Stimulated activated CD4-positive, alpha-beta T cell treated with anti-CD3 and anti-CD28 coated beads, Interleukin-12 subunit alpha, Interleukin-12 subunit beta, amount 100 ng/mL, for 24 hours (primary cell): Measurements from ENCODE around the gene PATE2.

ENCODE experiments used
- DNase-seq, 2 experiments: peaks; one replicate each; pipeline ENCODE4 v3.0.0-alpha.2; 2020; ENCODE audit warnings: low read depth in 2 of 2

Gene PATE2

DNA sequence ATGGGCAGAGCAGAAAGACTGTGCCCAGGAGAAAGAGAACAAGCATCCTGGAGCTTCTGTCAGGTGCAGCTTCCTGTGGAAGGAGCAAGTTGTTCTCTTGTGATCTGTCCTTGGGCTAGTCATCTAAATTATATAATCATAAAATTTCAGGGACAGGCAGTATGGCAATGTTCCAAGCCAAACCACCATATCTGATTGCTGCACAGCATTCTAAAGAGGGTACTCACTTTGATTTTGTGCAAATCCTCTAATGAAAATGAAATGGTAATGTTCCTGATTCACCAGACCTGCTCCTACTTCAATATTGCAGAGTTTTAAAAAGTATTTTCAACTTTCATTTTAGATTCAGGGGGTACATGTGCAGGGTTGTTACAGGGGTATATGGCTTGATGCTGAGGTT is at the start of gene PATE2:
Gene PATE2 (minus strand): TSS at position 101 of the 400 bp plus-strand sequence. CDS start 55 bp downstream, at position 46.
- no peak for DNase-seq

DNA sequence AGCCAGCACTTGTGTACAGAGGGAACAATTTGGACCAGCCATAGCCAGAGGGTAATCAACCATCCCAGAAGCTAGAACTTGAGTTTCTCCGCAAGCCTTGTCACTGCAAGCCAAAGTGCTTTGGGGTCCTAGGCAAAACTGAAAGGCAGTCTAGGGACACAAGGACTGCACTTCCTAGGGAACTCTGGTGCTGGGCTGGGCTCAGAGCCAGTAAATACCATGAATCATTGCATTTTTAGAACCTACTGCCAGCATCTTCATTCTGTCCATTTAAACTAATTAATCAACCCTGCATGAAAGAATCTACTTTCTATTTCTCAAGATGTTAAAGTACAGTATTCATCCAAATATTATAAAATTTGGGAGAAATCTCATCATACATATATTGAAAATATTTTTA is 29.3 kb upstream of the PATE2 start:
- DNase-seq: no peak

DNA sequence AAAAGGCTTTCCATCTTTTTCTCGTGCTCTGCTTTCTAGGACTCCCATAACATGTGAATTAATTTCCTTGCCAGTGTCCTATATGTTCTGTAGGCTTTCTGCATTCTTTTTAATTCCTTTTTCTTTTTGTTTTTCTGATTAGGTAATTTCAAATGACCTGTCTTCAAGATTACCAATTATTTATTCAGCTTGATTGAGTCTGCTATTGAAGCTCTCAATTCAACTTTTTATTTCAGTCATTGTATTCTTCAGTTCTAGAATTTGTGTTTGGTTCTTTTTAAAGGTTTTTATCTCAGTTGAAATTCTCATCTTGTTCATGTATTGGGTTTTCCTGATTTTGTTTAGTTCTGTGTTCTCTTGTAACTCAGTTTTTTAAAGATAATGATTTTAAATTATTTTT is 23.8 kb upstream of the PATE2 start:
- no peak for DNase-seq

DNA sequence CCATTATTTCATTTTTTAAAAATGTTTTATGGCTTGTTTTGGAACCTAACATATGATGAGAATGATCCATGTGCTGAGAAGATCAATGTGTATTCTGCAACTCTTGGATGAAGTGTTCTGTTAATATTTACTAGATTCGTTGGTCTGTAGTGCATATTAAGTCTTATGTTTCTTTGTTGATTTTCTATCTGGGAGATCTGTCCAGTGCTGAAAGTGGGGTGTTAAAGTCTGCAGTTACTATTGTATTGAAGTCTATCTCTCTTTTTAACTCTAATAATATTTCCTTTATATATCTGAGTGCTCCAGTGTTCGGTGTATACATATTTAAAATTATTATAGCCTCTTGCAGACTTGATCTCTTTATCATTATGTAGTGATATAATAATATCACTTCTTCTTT is 21.2 kb upstream of the PATE2 start:
- no peak for DNase-seq

DNA sequence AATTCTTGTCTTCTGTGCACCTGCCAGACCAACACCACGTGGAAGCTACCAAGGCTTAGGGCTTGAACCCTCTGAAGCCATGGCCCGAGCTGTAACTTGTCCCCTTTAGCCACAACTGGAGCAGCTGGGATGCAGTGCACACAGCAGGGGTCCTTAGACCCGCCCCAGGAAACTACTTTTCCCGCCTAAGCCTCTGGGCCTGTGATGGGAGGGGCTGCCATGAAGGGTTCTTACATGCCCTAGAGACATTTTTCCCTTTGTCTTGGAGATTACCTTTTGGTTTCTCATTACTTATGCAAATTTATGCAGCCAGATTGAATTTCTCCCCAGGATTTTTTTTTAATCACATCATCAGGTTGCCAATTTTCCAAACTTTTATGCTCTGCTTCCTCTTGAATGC is 19.0 kb upstream of the PATE2 start:
- DNase-seq: no peak

DNA sequence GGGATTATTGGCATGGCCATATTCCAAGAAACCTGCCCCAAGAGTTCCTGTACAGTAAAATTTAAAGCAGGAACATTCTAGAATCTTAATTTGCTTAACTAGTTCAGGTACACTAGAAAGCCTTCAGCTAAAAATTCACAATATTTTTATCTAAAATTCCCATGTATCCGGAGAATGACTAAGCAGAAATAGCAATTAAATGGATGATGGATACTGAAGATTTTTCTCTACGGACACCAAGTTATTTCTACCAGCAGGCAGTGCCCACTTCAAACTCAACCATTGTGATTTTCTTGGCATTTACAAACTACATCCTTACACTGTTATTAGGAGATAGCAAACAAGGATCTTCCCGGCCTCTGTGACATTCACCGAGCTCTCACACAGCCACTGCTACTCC is 12.2 kb upstream of the PATE2 start:
- no peak for DNase-seq

DNA sequence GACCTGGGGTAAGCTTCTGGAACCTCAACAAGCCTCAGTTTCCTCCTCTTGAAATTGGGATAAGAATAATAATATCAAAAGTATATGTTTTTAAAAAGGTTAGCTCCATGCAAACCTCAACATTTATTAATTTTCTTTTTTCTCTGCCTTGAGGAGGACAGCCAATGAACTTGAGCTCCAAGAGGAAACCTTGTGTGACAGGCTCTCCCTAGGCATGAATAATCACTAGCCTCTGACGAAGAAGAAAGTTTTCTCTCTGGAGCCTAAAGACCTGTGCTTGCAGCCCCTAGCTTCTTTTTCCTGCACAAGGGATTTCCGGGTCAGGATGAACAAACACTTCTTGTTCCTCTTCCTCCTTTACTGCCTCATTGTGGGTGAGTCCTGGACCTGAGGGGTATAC is 9.2 kb upstream of the PATE2 start, which contains the start of gene PATE3:
Gene PATE3 (plus strand): TSS at position 301 of the 400 bp plus-strand sequence. CDS start 25 bp downstream, at position 326.
- DNase-seq: no peak

DNA sequence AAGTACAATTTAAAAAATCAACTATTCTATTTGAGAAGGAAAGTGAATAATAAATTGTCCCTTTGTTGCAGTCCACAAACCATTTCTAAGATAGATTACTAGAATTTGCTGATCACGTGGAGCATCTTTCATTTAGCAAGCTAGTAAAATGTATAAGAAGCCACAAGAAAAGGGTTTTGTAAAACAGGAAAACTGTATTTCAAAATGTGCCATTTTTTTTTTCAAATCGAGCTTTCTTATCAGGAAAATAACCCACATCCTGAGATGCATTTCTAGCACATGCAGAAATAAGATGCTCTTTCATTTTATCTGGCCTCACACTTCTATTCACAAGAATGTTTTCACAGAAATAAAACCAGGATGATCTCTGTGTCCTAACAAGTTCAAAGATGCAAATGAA is 6.0 kb upstream of the PATE2 start:
- no peak for DNase-seq

DNA sequence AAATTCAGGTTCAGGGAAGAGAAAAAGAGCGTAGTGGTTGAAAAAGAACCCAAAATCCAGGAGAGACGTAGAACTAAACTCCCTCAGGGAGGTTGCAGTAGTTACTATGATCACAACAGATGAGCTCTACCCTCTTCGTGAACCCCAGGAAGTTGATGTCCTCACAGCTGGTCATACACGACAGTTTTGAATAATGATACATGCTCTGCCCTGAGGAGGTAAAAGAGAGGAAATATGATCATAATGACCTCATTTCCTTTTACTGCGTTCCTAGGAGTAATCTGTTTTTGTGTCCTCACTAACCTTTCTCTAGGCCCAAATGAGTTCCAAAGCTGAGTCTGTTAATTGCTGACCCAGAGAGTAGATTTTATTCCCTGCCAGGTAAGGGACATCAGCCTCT is 1.3 kb downstream of the PATE2 start:
- DNase-seq: no peak

DNA sequence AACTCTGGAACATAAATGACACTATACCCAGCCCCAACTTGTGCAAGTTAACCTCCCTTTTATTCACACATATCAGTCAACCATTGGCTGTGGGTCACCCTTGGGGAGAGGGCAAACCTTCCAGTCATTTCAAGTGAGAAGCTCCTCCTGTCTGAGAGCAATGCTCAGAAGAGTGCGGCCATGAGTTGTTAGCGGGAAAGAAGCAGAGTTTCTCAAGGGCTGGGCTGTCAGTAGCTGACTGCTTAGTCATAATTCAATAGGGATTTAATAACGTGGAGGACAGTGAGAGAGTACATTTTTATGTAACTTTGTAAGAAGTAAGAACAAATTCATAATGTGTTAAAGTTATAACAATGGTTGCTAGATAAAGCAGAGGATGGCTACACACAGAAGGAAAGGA is 5.1 kb downstream of the PATE2 start:
- no peak for DNase-seq

DNA sequence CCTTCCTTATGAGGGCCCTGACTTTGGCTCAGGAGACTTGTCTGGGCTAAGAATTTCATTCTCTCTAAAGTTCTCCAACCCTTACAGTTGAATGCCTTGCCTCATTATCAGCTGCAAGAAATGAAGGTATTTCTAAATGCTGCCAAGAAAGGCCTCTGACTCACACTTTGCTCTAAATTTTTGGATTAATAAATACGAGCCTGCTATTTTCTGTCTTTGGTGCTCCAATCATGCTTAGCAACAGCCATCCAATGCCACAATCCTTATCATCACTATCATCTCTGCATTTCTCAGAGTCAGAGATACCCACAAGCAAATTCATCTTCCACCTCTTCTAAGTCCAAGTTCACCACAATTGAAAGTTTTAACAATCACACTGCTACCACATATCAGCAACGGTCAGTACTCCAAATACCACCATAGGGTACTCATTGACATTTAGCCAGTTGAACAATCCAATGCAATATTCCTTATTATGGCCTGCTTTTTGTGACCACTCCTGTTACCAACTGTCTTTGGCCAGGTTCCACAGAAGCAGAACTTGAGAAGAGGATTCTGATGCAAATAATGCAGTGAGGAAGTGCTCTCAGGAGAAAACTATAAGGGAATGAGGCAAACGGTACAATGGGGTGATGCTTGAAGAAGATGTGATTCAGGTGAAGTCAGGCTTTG is 5.7 kb downstream of the PATE2 start:
- no peak for DNase-seq

DNA sequence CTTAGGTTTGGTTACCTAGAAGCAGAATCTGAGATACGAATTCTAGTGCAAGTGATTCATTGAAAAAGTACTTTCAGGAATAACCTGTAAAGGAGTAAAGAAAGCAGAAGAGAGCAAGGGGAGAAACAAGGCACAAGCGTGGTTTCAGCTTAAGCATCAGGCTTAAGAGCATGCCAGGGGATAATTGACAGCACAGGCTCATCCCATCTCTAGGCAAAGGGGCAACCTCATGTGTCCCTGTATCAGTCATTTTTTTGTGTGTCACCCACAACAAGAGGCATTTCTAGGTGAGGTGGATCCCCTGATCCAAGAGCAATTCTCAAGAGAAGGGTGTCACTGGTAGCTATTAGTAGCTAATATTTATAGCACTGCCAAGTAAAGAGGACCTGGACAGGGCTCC is 8.0 kb downstream of the PATE2 start:
- DNase-seq: no peak

DNA sequence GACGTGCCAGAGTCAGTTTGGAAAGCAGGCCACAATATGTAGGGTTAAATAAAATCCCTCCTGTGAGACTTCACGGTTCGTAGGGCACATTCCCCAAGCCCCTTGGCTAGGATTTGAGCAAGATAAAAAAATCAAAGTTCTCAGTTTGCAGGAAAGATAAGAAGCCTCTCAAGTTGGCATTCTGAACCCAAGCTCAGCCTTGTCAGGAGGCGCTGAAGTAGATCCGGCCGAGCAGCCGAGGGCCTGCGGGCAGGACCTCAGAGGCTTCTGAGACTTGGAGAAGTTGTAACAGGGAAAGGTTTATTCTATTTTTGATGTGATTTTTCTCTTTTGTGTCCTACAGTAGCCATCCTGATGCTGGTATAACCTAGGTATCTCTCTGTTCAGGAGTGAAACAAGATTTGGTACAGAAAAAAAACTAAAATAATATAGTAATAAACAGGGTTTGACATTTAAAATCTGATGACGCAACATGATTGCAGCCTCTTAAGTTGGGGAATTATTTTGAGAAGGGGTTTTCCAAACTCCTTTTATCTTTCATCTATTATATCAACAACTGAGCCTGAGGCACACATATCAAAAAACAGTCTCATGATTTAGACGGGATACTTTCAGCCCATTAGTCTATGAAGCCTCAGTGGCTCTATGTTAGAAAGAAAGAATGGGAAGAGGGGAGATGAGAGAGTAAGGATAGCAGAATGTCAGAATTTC is 10.1 kb downstream of the PATE2 start:
- DNase-seq: no peak

DNA sequence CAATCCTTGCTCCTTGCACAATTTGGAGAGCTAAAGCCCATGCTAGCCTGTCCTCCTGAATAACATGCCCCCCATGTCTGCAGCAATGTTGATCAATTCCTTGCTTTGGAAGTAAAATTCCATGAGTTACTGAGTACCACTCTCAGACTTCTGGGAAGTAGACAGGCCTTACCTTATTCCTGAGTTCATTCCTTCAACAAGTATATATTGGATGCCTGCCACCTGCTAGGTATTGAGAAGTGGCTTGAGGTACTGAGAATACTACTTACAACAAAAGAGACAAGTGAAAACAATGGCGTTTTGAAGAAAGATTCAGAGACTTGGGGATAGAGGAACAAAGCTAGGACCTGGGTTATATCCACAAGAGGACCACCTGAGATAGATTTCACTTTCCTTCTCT is 12.4 kb downstream of the PATE2 start:
- DNase-seq: no peak

DNA sequence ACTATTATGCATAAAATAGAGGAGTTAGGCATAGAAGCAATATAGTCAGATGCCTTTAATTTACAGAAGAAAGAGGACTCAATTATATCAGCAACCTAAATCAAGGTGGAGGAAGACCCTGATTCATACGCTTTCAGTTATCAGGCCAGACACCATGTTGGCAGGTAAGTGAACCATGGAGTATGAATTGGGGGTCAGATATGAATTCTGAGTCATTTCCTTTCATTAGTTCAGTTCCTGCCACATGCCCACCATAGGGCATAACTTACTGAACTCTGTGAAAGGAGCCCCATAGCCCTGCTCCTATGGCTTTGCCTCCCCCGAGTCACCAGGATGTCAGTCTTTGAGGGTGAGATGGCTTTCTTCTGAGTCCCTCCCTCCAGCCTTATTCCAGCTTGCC is 15.1 kb downstream of the PATE2 start:
- no peak for DNase-seq

DNA sequence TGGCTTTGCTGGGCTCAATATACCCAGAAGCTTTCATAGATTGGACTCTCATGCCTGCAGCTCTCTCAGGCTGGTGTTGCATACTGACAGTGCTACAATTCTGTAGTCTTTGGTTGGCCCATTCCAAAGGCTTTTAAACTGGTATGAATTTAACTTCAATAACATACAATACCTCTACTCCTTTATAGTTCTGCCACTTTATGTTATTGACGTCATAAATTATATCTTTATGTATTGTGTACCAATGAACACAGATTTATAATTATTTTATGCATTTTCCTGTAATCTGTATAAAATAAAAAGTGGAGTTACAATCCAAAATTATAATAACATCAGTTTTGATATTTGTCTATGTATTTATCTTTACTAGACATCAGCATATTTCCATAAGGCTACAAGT is 16.2 kb downstream of the PATE2 start:
- DNase-seq: no peak

DNA sequence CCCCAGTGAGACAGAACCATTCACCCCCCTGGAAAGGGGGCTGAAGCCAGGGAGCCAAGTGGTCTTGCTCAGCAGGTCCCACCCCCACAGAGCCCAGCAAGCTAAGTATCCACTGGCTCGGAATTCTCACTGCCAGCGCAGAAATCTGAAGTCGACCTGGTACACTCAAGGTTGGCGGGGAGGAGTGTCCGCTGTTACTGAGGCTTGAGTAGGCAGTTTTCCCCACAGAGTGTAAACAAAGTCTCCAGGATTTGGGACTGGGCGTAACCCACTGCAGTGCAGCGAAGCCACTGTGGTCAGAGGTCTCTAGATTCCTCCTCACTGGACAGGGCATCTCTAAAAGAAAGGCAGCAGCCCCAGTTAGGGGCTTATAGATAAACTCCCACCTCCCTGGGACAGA is 22.6 kb downstream of the PATE2 start:
- DNase-seq: no peak

DNA sequence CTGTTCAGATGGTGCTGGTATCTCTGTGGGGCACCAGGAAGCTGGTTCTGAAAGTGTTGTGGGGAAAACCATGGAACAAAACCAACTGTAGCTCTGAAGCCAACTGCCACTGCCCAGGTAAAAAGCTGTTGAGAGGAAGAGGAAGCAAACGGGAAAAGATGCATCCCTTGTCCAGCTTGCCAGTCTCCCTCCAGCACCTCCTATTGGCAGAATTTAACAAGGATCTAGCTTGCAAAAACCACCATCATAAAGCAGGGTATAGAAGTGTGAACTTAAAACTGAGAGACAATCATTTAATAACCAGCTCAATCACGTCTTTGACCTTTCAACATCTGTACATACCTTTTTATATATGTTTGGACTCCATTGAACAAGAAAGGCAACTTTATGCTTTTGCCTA is 28.0 kb downstream of the PATE2 start:
- DNase-seq: no peak

DNA sequence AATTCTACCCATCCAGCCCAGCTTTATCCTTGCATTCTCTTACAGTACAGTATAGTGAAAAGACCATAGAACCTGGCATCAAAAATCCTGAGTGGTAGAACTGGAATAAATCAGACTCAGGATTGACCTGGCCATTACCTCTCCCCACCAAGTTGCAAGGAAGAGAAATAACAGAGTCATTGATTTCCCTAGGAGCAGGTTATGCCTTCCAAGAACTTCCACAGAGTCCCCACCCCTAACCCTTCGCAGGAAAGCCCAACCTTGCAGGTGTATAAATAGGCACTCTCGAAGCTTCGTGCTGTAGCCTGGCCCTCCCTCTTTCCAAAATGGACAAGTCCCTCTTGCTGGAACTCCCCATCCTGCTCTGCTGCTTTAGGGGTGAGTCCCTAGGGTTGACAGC is 32.6 kb downstream of the PATE2 start, which contains the start of gene PATE1:
Gene PATE1 (plus strand): TSS at position 301 of the 400 bp plus-strand sequence. CDS start 26 bp downstream, at position 327.
- DNase-seq: no peak

DNA sequence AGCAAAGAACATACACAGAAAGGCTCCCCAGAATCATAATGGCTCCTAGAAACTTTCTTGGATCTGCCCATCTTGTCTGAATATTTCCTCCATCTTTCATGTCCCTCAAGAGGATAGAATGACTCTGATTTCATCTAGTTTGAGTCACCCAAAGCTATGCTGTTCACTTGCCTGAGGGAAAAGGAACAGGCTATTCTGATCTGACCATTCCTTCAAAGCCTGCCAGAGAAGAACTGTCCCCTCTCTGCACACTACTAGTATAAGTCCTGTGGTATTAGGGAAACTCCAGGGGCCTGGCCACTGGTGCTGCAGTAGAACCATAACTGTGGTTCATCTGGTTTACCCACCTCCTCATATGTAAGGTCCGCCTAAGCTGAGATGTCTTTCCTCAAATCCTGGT is 34.9 kb downstream of the PATE2 start:
- no peak for DNase-seq

DNA sequence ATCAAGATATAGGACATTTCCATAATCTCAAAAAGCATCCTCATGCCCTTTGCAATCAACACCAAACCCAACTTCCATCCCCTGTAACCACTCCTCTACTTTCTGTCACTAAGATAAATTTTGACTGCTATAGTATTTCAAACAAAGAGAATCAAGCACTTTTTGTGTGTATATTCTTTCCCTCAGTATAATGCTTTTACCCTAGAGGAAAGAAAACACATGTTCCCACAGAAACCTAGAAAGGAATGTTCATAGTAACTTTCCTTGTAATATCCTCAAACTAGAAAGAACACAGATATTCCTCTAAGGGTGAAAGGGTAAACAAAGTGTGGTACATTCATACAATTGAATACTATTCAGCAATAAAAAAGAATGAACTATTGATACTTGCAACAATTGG is 38.0 kb downstream of the PATE2 start:
- no peak for DNase-seq

DNA sequence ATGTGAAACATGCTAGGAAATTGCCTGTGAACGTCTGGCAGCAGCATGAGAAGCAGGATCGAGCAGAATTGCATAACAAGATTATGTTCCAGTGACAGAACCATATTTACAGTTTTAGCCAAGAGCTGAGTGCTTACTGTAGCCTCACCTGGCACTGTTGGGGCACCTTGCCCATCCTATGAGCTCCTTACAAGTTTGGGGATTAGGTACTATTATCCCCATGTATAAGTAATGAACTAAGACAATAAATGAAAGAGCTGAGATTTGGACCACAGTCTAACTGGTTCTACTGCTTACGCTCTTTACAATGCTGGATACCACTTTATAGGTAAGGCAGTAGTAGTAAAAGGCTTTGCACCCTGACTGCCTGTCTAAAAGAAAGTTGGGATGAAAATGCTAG is 49.7 kb downstream of the PATE2 start:
- no peak for DNase-seq
